Fibroblast of lung (primary cell): ENCODE data around the gene DMRTC2. TPM values are rescaled to one million over a fixed set of nuclear protein-coding genes. Genes with fewer than 3 reads are reported as not detected.

Experiments
- DNase-seq, 2 donors: peaks; one replicate each; pipeline versions ENCODE4 v3.0.0 to v3.0.0-alpha.2; 2010; ENCODE audit warnings: low read depth in 2 of 2
- H2AFZ ChIP-seq: 2 replicates; pipeline ENCODE4 v1.5.1; 2012; ENCODE audit warnings: low read length, control low read depth, inconsistent platforms
- H3K27ac ChIP-seq: 2 replicates; pipeline ENCODE4 v1.5.1; 2011; ENCODE audit warnings: low read length, control low read depth; ENCODE audit not compliant: insufficient read depth
- H3K27me3 ChIP-seq: 2 replicates; pipeline ENCODE4 v1.5.1; 2011; ENCODE audit warnings: mild to moderate bottlenecking, low read length; ENCODE audit not compliant: control insufficient read depth, insufficient read depth
- H3K36me3 ChIP-seq: 2 replicates; pipeline ENCODE4 v1.5.1; 2011; ENCODE audit warnings: low read length; ENCODE audit not compliant: control insufficient read depth, insufficient read depth
- H3K4me1 ChIP-seq: 2 replicates; pipeline ENCODE4 v1.5.1; 2011; ENCODE audit warnings: low read length; ENCODE audit not compliant: control insufficient read depth, insufficient read depth; ENCODE audit errors: extremely low read depth
- H3K4me2 ChIP-seq: 2 replicates; pipeline ENCODE4 v1.5.1; 2011; ENCODE audit warnings: low read length, control low read depth; ENCODE audit not compliant: insufficient read depth; ENCODE audit errors: extremely low read depth
- H3K4me3 ChIP-seq, 4 experiments: fragments of 200-600 bp in 1 of 4; sonication (generic) in 1 of 4; replicated peaks in 1 of 4; 2 replicates each; pipeline ENCODE4 v1.5.1; 2011 to 2016; ENCODE audit warnings: low read length in 4 of 4, low read depth in 3 of 4, mild to moderate bottlenecking in 3 of 4, control low read depth in 2 of 4, inconsistent platforms in 1 of 4, mixed read lengths in 1 of 4; ENCODE audit not compliant: insufficient read depth in 1 of 4; ENCODE audit errors: control extremely low read depth in 1 of 4
- H3K79me2 ChIP-seq: 2 replicates; pipeline ENCODE4 v1.5.1; 2012; ENCODE audit warnings: mild to moderate bottlenecking, low read length, inconsistent platforms; ENCODE audit not compliant: control insufficient read depth, insufficient read depth
- H3K9ac ChIP-seq: 2 replicates; pipeline ENCODE4 v1.5.1; 2011; ENCODE audit warnings: mild to moderate bottlenecking, low read length, control low read depth; ENCODE audit not compliant: insufficient read depth
- H3K9me3 ChIP-seq: 2 replicates; pipeline ENCODE4 v1.5.1; 2012; ENCODE audit warnings: low read depth, low read length; ENCODE audit not compliant: control insufficient read depth, insufficient read depth
- H4K20me1 ChIP-seq: 2 replicates; pipeline ENCODE4 v1.5.1; 2011; ENCODE audit warnings: low read length; ENCODE audit not compliant: control insufficient read depth, insufficient read depth; ENCODE audit errors: extremely low read depth
- EZH2 ChIP-seq: IDR thresholded peaks from 2 replicates; pipeline ENCODE4 v1.5.1; 2012; ENCODE audit warnings: low read length, control low read depth, mild to moderate bottlenecking; ENCODE audit errors: missing control alignments
- polyA plus RNA-seq, 2 donors: library from polyadenylated mRNA; depleted of rRNA in 1 of 2; stranded (reverse) in 1 of 2; unstranded in 1 of 2; fragments of >200 nt; gene quantifications; 2 replicates each; pipeline ENCODE4 v1.2.1, GENCODE V29; 2011 to 2012; ENCODE audit warnings: missing spikeins in 1 of 2
- total RNA-seq: library from RNA; depleted of rRNA; stranded (reverse); fragments of >200 nt; gene quantifications from 2 replicates; pipeline ENCODE4 v1.2.1, GENCODE V29; 2014
- TF ChIP-seq, protein P1 (sequence below), 2 donors: IDR thresholded peaks in 1 of 2; conservative IDR thresholded peaks in 1 of 2; 1 replicate in 1 of 2; 2 replicates in 1 of 2; pipeline ENCODE4 v1.5.1; 2011 to 2012; ENCODE audit warnings: low read length in 2 of 2, control low read depth in 1 of 2, inconsistent platforms in 1 of 2, low read depth in 1 of 2, mild to moderate bottlenecking in 1 of 2

The DMRTC2 gene
- total and polyA plus RNA-seq, 2 donors (not counting 1 experiment from before 2014, with no cell fraction given), result not detected

DNA sequence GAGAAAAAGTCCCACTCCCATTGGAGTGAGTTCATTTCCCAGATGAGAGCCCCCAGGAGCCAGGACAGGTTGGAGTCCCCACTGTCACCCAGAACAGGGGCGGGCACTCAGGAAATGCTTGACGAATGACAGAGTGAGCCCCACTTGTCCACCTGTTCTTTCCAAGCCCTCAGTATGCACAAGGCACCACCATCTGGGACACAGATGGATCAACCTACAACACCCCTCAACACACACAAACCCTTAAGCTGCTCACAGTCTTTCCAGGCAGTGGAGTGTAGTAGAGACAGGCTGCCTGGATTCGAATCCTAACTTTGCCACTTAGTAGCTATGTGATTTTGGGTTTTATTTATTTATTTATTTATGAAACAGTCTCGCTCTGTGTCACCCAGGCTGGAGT is 46.1 kb downstream of the DMRTC2 start:
- Histone ChIP-seq H3K9me3 (no peaks in the 10 kb centered on the region), H3K9ac (no peak overlapping the region), H3K4me1 (peaks cover 4% of the 10 kb centered on the region), H3K27ac (no peak overlapping the region), H4K20me1 (no peaks in the 10 kb centered on the region), H3K4me3 (no peak overlapping the region), H3K4me2 (no peak overlapping the region), H3K27me3 (no peaks in the 10 kb centered on the region), H3K79me2 (peaks cover 17% of the 10 kb centered on the region), H3K36me3 (peaks cover 35% of the 10 kb centered on the region), H2AFZ (no peak overlapping the region)
- DNase-seq, result no peak
- TF ChIP-seq, protein P1, sequence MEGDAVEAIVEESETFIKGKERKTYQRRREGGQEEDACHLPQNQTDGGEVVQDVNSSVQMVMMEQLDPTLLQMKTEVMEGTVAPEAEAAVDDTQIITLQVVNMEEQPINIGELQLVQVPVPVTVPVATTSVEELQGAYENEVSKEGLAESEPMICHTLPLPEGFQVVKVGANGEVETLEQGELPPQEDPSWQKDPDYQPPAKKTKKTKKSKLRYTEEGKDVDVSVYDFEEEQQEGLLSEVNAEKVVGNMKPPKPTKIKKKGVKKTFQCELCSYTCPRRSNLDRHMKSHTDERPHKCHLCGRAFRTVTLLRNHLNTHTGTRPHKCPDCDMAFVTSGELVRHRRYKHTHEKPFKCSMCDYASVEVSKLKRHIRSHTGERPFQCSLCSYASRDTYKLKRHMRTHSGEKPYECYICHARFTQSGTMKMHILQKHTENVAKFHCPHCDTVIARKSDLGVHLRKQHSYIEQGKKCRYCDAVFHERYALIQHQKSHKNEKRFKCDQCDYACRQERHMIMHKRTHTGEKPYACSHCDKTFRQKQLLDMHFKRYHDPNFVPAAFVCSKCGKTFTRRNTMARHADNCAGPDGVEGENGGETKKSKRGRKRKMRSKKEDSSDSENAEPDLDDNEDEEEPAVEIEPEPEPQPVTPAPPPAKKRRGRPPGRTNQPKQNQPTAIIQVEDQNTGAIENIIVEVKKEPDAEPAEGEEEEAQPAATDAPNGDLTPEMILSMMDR (conservative IDR thresholded peaks at IDR 0.05 in 1 of 2, IDR thresholded peaks at IDR 0.05 in 1 of 2; ENCODE audit: low read depth in 1 of 2, low read length in 2 of 2), result no peak
- TF ChIP-seq EZH2, result no peak

DNA sequence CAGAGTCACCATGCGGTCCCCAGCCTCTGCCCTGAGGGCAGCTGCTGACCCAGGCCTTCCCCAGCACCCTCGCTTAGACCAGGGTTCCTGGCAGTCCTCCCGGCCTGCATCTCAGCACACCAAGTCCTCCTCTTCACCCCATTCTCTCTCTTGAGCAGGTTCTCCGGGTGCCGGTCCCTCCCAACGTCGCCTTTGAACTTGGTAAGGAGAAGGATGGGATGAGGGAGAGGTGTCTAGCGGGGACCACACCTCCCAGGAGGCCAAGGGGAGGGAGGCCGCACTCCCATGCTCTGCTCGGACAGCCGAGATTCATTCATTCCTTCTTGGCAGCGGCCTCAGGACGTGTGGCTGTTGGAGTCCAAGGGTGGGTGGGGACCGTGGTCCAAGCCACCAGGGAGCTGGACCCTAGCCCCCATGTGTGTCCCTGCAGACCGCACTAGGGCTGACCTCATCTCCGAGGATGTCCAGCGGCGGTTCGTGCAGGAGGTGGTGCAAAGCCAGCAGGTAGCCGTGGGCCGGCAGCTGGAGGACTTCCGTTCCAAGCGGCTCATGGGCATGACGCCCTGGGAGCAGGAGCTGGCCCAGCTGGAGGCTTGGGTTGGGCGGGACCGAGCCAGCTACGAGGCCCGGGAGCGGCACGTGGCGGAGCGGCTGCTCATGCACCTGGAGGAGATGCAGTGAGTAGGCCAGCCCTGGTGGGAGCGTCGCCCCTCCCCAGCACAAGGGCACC is 47.5 kb downstream of the DMRTC2 start:
- no peak for DNase-seq
- H2AFZ ChIP-seq, result no peak overlapping the region
- H3K9me3 ChIP-seq, result no peaks in the 10 kb centered on the region
- no peaks in the 10 kb centered on the region for H4K20me1 ChIP-seq
- H3K27ac ChIP-seq, result no peak overlapping the region
- peaks cover 39% of the 10 kb centered on the region for H3K36me3 ChIP-seq
- no peak overlapping the region for H3K9ac ChIP-seq
- peaks cover 3% of the 10 kb centered on the region for H3K79me2 ChIP-seq
- no peak overlapping the region for H3K4me3 ChIP-seq
- no peaks in the 10 kb centered on the region for H3K27me3 ChIP-seq
- no peak overlapping the region for H3K4me2 ChIP-seq
- H3K4me1 ChIP-seq, result peaks cover under 1% of the 10 kb centered on the region
- TF ChIP-seq, protein P1 (conservative IDR thresholded peaks at IDR 0.05 in 1 of 2, IDR thresholded peaks at IDR 0.05 in 1 of 2; ENCODE audit: low read depth in 1 of 2, low read length in 2 of 2), result no peak
- TF ChIP-seq EZH2, result no peak

DNA sequence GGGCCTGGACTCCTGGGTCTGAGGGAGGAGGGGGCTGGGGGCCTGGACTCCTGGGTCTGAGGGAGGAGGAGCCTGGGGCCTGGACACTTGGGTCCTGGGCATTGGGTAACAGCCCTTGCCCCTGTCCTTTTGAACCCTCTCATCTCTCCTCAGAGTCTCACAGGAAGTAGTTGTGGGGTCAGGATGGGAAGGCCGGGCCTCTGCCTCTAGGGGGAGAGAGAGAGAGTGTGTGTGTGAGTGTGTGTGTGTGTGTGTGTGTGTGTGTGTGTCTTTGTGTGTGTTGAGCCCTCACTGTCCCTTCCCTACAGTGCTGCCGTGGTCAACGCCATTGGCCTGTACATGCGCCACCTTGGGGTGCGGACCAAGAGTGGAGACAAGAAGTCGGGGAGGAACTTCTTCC is 49.1 kb downstream of the DMRTC2 start:
- H3K9ac ChIP-seq, result no peak overlapping the region
- peaks cover 39% of the 10 kb centered on the region for H3K36me3 ChIP-seq
- no peak for DNase-seq
- H2AFZ ChIP-seq, result no peak overlapping the region
- H3K9me3 ChIP-seq, result no peaks in the 10 kb centered on the region
- no peak overlapping the region for H3K4me2 ChIP-seq
- H4K20me1 ChIP-seq, result no peaks in the 10 kb centered on the region
- H3K27ac ChIP-seq, result no peak overlapping the region
- TF ChIP-seq, protein P1 (conservative IDR thresholded peaks at IDR 0.05 in 1 of 2, IDR thresholded peaks at IDR 0.05 in 1 of 2; ENCODE audit: low read depth in 1 of 2, low read length in 2 of 2), result peak in 1 of 2 donors; percentile 11
- TF ChIP-seq EZH2, result no peak
- H3K79me2 ChIP-seq, result no peaks in the 10 kb centered on the region
- no peaks in the 10 kb centered on the region for H3K4me1 ChIP-seq
- H3K4me3 ChIP-seq, result no peak overlapping the region
- H3K27me3 ChIP-seq, result no peaks in the 10 kb centered on the region
